ENCODE data around the gene LANCL2.
A peak's percentile ranks its signal among the peaks of the same experiment; 100 is the strongest.
"Not testable (repeated sequence)": the region's sequence is repeated elsewhere in the genome, so short reads cannot be mapped to it uniquely, and the experiment has no call there.

The LANCL2 gene

DNA sequence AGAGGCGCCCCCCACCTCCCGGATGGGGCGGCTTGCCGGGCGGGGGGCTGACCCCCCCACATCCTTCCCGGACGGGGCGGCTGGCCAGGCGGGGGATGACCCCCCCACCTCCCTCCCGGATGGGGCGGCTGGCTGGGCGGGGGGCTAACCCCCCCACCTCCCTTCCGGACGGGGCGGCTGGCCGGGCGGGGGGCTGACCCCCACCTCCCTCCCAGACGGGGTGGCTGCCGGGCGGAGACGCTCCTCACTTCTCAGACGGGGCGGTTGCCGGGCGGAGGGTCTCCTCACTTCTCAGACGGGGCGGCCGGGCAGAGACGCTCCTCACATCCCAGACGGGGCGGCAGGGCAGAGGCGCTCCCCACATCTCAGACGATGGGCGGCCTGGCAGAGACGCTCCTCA, 37.4 kb downstream of the LANCL2 start:
- not testable (repeated sequence) for DNase-seq (ENCODE audit: low read depth, low spot score)

DNA sequence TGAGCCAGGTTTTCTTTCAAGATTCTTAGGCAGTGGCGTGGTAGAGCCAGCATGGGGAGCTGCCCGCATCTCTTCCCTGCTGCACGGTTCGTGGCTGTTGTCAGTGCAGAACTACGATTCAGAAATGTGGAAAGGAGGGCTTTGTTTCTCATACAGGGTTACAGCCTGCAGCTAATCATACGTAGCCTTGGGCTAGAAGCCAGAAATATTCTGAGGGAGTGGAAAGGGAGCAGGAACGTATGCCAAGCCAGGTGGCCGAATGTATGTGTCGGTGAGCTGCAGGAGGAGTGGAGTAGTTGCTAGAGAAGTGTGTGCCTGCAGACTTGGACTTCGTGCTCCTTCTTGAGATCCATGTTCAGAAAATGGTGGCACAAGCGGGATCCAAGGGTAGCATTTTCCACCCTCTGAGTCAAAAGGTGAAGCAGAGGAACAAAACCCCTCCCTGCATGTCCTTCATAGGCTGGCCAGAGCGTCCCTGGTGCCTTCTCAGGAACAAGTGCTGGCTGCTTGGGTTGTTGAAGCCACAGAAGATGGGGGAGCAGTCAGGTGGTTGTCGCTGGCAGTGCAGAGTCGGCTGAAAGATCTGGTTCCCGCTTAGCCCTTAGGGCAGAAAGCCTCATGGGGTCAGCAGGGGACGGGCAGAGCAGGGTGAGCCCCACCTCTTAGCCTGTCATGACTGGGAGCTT, 40.9 kb downstream of the LANCL2 start:
- DNase-seq (ENCODE audit: low read depth, low spot score): no peak

DNA sequence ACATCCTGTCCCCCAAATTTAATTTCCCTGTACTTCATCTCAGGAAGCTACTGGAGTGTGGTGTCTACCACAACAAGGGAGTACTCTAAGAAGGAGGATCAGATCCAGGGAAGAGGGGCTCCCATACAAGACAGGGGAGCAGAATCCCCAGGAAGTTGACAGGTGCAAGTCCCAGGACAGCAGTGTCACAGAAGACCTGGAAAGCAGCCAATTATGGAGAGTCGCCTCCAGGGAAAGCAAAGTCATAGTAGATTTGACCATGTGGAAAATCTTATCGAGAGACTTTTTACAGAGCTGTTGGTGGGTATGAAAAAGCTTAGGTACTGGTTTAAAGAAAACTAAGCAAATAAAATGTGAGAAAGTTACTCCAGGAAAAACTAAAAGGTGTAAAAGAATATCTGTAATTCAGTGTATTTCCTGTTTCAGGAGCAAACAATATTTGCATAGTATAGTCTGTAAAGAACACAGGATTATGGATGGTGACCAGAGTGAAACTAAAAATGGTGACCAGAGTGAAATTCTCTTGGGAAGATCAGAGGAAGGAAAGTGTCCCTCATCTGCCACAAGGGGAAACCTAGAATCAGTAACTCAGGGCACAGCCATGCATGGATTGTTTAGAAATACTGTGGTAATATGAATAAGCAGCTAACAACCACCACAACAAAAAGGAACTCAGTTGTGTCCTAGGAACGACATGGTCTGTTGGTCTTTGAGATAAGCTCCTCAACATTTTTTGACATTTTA, 44.5 kb downstream of the LANCL2 start:
- DNase-seq (ENCODE audit: low read depth, low spot score): peak; percentile 11

DNA sequence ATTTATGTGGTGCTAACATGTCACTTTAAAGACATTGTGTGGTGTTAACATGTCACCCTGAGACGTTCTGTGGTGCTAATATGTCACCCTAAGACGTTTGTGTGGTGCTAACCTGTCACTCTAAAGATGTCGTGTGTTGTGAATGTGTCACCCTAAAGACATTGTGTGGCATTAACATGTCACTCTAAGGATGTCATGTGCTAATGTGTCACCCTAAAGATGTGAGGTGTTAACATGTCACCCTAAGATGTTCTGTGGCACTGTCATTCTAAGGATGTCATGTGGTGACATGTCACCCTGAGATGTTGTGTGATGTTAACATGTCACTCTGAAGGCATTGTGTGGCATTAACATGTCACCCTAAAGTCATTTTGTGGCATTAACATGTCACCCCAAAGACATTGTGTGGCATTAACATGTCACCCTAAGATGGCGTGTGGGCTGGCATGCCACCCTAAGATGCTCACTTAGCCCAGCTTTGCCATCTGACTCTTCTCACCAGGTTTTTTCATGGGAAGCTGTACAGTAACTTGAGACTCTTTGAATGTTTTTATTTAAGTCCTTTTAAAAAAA, 45.6 kb downstream of the LANCL2 start:
- DNase-seq (ENCODE audit: low read depth, low spot score): no peak

DNA sequence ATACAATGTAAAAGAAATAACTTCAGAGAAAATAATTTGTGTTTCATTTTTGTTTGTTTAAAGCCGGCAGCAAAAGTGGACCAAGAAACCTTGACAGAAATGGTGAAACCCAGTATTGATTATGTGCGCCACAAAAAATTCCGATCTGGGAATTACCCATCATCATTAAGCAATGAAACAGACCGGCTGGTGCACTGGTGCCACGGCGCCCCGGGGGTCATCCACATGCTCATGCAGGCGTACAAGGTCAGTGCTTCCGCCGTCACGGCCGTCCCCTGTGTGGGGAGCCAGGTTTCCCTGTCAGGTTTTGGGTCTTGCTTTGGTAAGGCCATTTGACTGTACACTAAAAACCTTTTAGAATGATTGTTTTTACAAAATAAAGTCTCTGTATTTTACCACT, 46.7 kb downstream of the LANCL2 start:
- no peak for DNase-seq (ENCODE audit: low read depth, low spot score)

DNA sequence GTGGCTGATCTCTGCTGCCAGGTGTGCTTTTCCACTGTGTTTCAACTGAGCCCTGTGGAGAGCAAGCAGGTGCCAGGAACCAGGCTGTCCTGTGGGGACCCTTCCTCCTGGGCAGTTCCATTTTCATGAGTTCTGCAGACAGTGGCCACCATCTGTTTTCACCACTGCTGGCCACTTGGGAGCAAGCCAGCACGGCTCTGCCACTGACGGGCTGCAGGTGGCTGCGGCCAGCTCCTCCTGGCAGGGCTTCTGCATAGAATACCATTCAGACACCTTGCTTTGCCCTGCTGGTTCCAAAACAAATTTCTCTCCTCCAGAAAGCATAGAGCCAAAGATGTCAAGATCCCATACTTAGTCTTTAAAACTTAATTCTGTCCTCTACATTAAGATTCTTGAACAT, 48.3 kb downstream of the LANCL2 start:
- DNase-seq (ENCODE audit: low read depth, low spot score): no peak

DNA sequence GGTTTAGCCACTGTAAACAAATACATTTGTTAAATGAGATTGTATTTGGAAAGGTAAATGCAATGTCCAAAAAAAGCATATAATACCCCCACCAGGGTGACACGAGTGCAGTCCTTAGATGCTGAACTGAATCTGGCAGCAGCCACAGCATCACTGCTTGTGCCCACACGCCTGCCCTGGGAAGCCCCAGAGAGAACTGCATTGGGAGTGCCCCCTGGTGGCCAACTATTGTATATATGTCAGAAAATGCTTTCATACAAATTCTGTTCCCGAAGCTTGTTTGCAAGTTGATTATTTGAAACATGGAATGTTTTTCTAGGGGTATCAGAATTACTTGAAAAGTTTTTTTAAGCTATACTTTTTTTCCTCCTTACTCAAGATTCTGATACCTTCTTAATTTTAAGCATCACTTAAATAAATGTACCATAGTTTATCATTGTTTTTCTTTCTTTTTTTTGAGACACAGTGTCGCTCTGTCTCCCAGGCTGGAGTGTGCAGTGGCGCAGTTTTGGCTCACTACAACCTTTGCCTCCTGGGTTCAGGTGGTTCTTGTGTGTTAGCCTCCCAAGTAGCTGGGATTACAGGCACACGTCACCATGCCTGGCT, 50.1 kb downstream of the LANCL2 start:
- peak; percentile 90 for DNase-seq (ENCODE audit: low read depth, low spot score)

DNA sequence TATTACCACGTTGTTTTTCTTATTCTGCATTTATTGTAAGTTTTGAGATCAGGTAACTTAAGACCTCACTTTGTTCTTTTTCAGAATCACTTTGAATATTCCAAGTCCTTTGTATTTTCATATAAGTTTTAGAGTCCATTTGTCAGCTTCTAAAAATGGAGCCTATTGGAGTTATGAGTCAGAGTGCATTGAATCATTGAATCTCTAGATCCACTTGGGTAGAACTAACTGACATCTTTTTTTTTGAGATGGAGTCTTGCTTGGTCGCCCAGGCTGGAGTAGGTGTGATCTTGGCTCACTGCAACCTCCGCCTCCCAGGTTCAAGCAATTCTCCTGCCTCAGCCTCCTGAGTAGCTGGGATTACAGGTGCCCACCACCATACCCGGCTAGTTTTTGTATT, 52.3 kb downstream of the LANCL2 start:
- DNase-seq (ENCODE audit: low read depth, low spot score): not testable (repeated sequence)

DNA sequence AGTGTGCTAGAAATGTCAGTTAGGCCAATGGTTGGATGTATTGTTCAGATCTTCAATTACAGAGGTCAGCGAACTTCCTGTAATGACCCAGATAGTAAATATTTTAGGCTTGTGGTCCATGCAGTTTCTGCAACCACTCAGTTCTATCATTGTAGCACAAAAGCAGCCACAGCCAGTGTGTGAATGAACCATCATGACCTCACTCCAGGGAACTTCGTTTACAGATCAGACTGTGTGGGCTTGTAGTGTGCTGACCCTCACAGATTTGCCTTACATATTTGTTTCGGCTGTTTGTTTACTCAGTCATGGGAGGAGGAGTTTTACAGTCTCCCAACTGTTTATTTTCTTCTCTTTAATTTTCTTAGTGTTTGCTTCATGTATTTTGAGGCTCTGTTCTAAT, 55.4 kb downstream of the LANCL2 start:
- peak; percentile 41 for DNase-seq (ENCODE audit: low read depth, low spot score)

DNA sequence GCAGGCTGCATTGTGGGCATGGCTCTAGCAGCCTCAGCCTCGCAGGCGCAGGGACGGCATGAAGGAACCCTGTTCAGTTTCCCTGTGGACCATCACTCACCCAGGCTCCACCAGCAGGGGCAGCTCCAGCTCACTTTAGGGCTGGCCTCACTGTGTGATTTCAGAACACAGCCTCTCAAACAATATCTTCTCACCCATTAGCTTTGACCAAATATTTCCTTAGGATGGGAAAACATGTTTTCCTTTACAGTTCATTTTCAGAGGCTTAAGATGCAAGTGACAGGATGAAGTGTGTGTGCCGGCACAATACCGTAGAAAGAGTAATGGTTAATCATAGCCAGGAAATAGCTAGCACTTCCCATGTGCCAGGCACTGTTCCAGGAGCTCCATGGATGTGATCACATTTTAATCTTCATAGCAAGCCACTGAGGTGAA, 58.2 kb downstream of the LANCL2 start:
- DNase-seq (ENCODE audit: low read depth, low spot score): peak; percentile 28

DNA sequence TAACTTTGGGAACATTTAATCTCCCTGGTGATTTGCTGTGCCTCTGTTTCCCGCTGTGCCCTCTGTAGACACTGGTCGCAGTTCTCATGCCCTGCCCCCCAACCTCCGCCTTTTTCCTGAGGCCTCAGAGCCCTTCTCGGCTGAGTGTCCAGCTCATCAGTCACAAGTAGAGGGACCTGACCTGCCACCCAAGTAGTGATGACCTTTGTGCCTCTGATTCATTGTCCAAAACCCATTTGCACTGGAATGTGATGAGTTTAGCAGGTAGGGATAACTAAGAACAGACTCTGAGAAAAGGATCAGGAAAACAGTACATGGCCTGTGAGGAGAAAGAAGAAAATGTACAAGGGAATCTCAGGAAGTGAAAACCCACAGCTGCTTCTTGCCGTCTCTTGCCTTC, 58.8 kb downstream of the LANCL2 start:
- no peak for DNase-seq (ENCODE audit: low read depth, low spot score)

DNA sequence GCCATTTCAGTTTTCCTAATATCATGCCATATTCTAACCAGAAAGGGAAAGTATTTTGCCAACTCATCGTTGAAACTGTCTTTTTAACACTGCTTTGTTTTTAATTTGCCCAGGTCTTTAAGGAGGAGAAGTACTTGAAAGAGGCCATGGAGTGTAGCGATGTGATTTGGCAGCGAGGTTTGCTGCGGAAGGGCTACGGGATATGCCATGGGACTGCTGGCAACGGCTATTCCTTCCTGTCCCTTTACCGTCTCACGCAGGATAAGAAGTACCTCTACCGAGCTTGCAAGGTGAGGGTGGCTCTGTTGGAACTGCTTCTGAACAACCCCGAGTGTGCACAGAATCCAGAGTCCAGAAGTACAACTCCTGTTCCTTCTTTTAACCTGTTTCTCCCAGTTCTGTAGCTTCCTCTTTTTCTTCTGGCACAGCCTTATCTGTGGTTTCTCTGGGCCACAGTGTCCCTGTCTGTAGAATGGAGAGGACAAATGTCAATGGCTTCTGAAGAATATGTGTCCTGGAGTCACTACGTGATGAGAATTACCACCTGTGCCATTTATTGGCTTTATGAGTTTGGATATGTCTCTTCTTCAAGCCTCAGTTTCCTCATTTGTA, 60.1 kb downstream of the LANCL2 start:
- DNase-seq (ENCODE audit: low read depth, low spot score): no peak

DNA sequence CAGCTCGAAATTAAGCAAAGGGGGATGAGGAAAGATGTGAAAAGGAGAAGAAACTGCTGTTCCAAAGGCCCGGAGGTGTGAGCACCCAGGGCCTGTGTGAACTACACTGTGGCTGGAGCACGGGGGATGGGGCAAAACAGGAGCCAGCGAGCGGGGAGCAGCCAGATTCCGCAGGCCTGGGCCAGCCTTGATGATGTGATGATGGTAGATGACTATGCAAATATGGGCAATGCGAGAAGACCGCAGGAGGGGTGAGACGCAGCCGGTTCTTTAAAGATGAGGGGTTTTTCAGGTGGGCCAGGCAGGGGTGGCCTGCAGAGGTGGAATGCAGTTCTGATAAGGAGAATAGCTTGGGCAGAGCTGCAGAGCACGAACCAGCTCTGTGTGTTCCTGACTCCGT, 61.5 kb downstream of the LANCL2 start:
- no peak for DNase-seq (ENCODE audit: low read depth, low spot score)

DNA sequence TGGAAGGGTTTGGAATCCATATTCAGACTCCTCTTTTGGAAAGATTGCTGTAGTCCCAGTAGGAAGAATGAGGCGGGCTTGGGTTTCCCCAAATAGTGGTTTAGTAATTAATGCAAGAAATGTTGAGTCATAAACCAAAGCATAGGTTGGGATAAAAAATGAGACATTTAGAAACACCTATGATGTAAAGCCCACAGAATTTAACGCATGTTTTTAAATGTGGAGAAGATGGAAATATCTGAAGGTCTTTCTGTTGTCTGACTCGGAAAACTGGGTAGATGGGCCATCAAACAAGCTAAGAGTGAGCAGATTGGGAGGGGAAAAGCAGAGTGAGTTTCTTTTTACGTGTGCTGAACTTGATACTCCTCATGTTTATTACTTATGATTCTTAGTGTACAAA, 62.2 kb downstream of the LANCL2 start:
- peak; percentile 37 for DNase-seq (ENCODE audit: low read depth, low spot score)

DNA sequence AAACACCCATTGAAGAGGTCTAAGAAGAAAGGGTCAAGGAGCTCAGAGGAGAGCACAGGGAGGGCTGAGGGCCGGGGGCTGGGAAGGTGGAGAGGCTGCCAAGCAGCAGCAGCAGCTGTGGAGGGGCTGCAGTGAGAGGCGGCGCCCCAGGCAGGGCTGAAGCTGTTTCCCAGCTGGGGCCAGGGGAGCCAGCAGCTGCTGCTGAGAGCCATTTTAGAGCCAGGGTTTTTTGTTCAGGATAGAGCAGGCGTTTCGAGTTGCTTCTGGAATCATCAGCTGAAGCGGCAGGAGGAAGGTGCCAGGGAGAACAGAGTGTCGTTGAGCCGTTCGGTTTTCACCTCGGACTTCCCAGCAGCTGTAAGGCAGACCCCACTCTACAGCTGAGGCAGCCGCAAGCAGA, 62.7 kb downstream of the LANCL2 start:
- DNase-seq (ENCODE audit: low read depth, low spot score): no peak

DNA sequence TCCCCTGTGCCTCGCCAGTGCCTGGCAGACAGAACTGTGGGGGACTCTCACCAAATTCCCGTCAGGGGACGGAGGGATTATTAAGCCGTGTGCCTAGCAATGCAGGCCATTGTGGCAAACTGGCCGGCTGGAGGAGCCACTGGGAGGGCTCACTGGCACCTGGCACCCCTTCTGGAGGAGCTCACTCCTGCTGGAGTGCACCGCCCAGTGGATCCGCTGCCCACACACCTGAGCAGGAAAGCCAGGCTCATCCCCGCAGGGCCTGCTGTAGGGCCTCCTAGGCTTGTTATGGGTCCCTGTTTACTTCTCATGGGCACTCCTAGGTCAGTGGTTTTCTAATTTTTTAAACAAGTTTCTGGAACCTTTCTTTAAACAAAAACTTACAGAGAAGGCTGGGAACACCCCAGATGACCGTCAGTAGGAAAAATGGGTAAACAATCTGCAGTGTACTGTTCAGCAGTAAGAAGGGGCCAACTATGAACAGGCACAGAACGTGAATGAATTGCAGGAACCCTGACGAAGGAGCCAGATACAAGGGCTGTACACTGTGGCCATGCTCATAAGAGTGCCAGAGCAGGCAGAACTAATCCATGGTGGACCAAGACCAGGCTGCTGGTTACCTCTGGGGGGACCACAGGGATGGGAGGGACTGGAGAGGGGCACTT, 64.8 kb downstream of the LANCL2 start:
- no peak for DNase-seq (ENCODE audit: low read depth, low spot score)

DNA sequence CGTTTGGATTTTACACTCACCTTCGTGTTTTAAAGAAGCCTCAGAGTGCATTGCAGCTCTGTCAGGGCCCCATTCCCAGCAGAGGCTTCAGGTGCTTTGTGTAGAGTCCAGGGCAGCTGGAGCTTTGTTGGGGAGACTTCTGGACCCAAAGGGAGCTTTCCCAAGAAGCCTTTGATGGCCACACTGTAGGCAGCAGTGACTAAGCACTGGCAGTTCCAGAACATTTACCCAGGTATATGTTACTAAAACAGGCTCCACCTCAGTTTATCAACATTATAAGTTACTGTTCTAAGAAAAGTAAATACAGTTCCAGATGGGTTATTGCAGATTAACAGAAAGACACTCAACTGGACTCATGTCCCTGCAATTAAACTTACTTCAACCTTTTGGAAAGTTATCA, 66.8 kb downstream of the LANCL2 start:
- DNase-seq (ENCODE audit: low read depth, low spot score): no peak

DNA sequence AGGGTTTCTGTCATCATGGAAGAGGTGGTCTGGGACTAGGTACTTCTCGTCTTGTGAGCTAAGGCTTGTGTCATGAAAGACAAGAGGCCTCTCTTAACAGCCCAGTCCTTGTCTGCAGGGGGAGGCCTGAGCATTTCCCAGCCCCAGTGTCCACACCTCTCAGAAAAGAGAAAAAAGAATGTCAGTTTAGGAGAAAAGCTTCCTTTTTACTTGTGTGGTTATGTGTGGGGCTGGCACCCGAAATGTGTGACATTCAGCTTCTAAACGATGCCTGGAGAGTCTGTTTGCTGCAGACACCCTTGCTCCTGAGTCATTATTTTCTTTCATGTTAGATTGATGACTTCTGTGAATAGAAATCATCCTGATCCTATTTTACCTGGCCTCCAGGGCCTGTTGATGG, 67.4 kb downstream of the LANCL2 start:
- no peak for DNase-seq (ENCODE audit: low read depth, low spot score)

DNA sequence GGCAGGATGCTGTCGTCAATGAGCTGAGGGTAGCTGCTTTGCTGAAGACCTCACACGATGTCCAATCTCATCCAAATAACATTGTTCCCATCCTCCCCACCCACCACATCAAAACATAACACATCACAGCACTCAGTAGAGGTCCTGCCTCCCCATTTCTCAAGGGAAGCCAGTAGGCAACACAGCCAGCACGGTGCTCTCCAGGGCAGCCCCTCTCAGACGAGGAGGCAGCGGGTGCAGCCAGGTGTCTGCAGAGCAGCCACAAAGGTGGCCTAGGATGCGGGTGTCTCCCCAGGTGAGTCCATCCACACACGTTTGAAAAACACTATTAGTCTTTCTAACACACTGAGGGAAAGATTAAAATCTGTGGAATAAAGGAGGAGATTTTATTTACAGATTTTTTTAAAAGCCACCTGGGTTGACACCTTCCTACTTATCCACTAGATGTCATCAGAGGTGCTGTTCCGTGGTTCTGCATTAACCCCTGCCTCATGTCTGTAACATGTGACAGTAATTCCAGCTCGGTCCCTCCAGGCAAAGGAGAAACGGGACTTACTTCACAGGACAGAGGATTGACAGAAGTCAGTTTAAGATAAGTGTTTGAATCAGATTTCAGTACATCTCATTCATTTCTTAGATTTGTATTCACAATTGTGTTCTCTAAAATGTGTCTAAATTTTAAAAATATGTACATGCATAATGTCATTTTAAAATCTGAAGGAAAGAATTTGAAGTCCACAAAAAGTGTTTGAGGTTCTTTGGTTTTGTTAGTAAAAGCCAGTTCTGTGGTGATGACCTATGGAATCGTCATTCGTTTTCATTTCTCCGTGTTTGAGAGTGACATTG, 68.0 kb downstream of the LANCL2 start:
- peak; percentile 69 for DNase-seq (ENCODE audit: low read depth, low spot score)

DNA sequence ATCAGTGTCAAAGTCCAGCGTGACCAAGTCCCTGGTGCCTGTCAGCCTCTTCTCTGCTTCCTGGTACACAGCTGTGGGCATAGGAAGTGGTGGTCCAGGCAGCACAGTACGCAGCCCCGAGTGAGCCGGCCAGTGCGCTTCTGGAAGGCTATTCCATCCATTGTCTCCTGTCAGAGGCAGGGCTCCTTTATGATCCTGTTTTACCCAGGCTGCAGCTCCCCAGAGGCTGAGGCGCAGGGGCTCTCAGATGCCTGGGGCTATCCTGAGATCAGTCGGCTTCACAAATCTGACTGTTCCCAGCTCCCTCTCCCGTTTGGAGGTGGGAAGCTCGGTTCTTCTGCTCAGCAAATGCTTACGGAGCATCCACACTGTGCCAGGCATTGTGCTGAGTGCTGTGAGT, 70.3 kb downstream of the LANCL2 start:
- no peak for DNase-seq (ENCODE audit: low read depth, low spot score)

DNA sequence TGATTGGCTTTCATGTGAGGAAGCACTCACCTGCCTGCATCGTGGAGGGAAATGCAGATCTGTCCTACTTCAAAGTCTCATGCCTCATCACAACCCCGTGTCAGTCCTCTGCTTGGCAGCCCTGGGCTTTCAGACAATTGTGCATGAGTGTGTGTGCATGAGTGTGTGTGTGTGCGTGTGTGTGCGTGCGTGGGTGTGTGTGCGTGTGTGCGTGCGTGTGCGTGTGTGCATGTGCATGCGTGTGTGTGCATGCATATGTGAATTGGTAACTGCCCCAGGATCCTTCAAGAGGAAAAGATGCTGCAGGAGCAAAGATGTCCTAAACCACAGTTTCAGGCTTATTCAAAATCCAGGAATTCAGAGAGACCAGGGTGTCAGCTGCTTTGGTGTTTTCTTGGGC, 71.3 kb downstream of the LANCL2 start:
- no peak for DNase-seq (ENCODE audit: low read depth, low spot score)

Measured in astrocyte of the hippocampus (primary cell).